22Rv1 (cell line): ENCODE measurements around the gene THEMIS.

ENCODE experiments used
- CTCF ChIP-seq: fragments of 450-650 bp; IDR thresholded peaks from 2 replicates; pipeline ENCODE4 v1.5.1; 2017; ENCODE audit warnings: mild to moderate bottlenecking
- ZFX ChIP-seq: fragments of 450-650 bp; IDR thresholded peaks from 2 replicates; pipeline ENCODE4 v1.6.1; 2017; ENCODE audit warnings: antibody characterized with exemption, borderline replicate concordance

GRCh38 chr6:127793396-127793795 lies 107.5 kb downstream of the THEMIS start:
- TF ChIP-seq CTCF (no peak), ZFX (no peak)
